SK-N-SH treated with all-trans-retinoic acid at 6 μM for 48 hours (cell line): ENCODE results near the gene CRADD.
"Not testable (repeated sequence)": the region's sequence is repeated elsewhere in the genome, so short reads cannot be mapped to it uniquely, and the experiment has no call there.

Source experiments
- ATAC-seq: fragments of 200-7000 bp; cut with Tn5 transposase; 3 replicates; pipeline ENCODE4 v1.9.1; 2020; ENCODE audit warnings: mild to moderate bottlenecking, moderate library complexity
- CSDC2 ChIP-seq: fragments of 250-450 bp; sonication (Bioruptor Pico); IDR thresholded peaks from 2 replicates; pipeline ENCODE4 v1.5.0; 2020; ENCODE audit warnings: mild to moderate bottlenecking, moderate library complexity
- ESRRG ChIP-seq: fragments of 250-450 bp; sonication (Bioruptor Pico); IDR thresholded peaks from 2 replicates; pipeline ENCODE4 v1.6.1; 2021; ENCODE audit warnings: mild to moderate bottlenecking
- GLIS3 ChIP-seq: fragments of 250-450 bp; sonication (Bioruptor Pico); IDR thresholded peaks from 2 replicates; pipeline ENCODE4 v1.5.0; 2020; ENCODE audit warnings: mild to moderate bottlenecking, moderate library complexity
- ISL1 ChIP-seq: fragments of 250-450 bp; sonication (Bioruptor Pico); IDR thresholded peaks from 2 replicates; pipeline ENCODE4 v2.1.2; 2022; ENCODE audit warnings: mild to moderate bottlenecking, moderate library complexity
- OSR1 ChIP-seq: fragments of 250-450 bp; sonication (Bioruptor Pico); IDR thresholded peaks from 2 replicates; pipeline ENCODE4 v1.8.0; 2022; ENCODE audit warnings: moderate library complexity, mild to moderate bottlenecking, inconsistent platforms
- PPARA ChIP-seq: fragments of 250-450 bp; sonication (Bioruptor Pico); IDR thresholded peaks from 2 replicates; pipeline ENCODE4 v1.5.0; 2020; ENCODE audit warnings: mild to moderate bottlenecking, borderline replicate concordance
- SNAI2 ChIP-seq: fragments of 250-450 bp; sonication (Bioruptor Pico); IDR thresholded peaks from 2 replicates; pipeline ENCODE4 v1.5.0; 2020; ENCODE audit warnings: mild to moderate bottlenecking, moderate library complexity
- TCF4 ChIP-seq: fragments of 250-450 bp; sonication (Bioruptor Pico); IDR thresholded peaks from 2 replicates; pipeline ENCODE4 v1.8.0; 2021; ENCODE audit warnings: mild to moderate bottlenecking, moderate library complexity, borderline replicate concordance
- TOX ChIP-seq: fragments of 250-450 bp; sonication (Bioruptor Pico); IDR thresholded peaks from 2 replicates; pipeline ENCODE4 v1.8.0; 2021; ENCODE audit warnings: mild to moderate bottlenecking, moderate library complexity, borderline replicate concordance
- ZC3H10 ChIP-seq: fragments of 250-450 bp; sonication (Bioruptor Pico); IDR thresholded peaks from 2 replicates; pipeline ENCODE4 v1.5.1; 2021; ENCODE audit warnings: mild to moderate bottlenecking, moderate library complexity
- ZFP3 ChIP-seq: fragments of 250-450 bp; sonication (Bioruptor Pico); IDR thresholded peaks from 2 replicates; pipeline ENCODE4 v1.5.0; 2020; ENCODE audit warnings: mild to moderate bottlenecking, moderate library complexity
- ZFP30 ChIP-seq: fragments of 450-650 bp; formaldehyde crosslinking; IDR thresholded peaks from 2 replicates; pipeline ENCODE4 v1.5.0; 2022; ENCODE audit warnings: mild to moderate bottlenecking, moderate library complexity
- ZNF565 ChIP-seq: fragments of 450-650 bp; formaldehyde crosslinking; conservative IDR thresholded peaks from 2 replicates; pipeline ENCODE4 v1.5.0; 2020; ENCODE audit warnings: low read depth, mild to moderate bottlenecking, moderate library complexity
- ZNF70 ChIP-seq: fragments of 450-650 bp; formaldehyde crosslinking; IDR thresholded peaks from 2 replicates; pipeline ENCODE4 v1.5.0; 2020; ENCODE audit warnings: mild to moderate bottlenecking, moderate library complexity
- TF ChIP-seq, protein P1 (sequence below): fragments of 250-450 bp; sonication (Bioruptor Pico); IDR thresholded peaks from 2 replicates; pipeline ENCODE4 v1.5.0; 2020; ENCODE audit warnings: mild to moderate bottlenecking, moderate library complexity
- TF ChIP-seq, protein P2 (sequence below): fragments of 250-450 bp; sonication (Bioruptor Pico); IDR thresholded peaks from 2 replicates; pipeline ENCODE4 v1.8.0; 2021; ENCODE audit warnings: low read depth, mild to moderate bottlenecking, moderate library complexity, borderline replicate concordance
- TF ChIP-seq, protein P3 (sequence below): fragments of 250-450 bp; sonication (Bioruptor Pico); IDR thresholded peaks from 2 replicates; pipeline ENCODE4 v1.8.0; 2020; ENCODE audit warnings: mild to moderate bottlenecking, moderate library complexity, borderline replicate concordance

Gene CRADD

DNA sequence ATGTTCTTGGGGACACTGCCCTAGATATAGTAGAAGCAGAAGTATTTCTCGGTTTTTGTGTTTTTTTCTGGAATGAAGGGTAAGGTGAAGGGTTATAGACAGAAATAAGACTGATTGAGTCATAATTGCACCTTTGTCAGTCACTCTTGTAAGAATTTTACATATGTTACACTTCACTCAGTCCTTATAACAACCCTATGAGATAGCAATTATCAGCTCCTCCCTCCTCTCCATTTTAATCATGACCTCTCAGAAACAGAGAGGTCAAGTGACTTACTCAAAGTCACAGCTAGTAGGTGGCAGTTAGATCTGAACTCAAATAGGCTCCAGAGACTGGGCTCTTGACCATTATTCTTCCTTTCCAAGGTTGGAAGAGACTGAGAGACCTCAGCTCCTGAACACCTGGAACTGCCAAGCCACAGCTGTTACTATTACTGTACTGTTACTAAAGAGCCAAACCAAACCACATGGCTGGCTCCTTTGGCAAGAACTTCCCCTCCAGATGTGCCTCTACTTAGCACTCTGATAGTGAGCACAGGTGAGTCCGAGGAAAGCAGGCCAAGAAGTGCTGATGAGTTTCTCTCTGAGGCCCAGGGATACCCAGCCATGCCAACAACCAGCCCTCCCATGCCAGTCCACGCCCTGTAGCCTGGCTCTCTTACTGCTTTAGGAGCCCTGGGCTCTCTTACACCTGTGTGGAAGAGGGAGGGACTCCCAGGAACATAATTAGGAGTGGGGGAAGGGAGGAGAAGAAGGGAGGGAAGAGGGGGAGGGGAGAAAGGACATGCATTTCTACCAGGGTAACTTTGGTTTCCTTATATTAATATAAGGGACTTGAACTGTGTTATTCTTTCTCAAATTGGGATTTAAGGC, 121.3 kb downstream of the CRADD start:
- ATAC-seq: no peak
- no peak for TF ChIP-seq SNAI2 (CRISPR knock-in tag)
- TF ChIP-seq, protein P1, sequence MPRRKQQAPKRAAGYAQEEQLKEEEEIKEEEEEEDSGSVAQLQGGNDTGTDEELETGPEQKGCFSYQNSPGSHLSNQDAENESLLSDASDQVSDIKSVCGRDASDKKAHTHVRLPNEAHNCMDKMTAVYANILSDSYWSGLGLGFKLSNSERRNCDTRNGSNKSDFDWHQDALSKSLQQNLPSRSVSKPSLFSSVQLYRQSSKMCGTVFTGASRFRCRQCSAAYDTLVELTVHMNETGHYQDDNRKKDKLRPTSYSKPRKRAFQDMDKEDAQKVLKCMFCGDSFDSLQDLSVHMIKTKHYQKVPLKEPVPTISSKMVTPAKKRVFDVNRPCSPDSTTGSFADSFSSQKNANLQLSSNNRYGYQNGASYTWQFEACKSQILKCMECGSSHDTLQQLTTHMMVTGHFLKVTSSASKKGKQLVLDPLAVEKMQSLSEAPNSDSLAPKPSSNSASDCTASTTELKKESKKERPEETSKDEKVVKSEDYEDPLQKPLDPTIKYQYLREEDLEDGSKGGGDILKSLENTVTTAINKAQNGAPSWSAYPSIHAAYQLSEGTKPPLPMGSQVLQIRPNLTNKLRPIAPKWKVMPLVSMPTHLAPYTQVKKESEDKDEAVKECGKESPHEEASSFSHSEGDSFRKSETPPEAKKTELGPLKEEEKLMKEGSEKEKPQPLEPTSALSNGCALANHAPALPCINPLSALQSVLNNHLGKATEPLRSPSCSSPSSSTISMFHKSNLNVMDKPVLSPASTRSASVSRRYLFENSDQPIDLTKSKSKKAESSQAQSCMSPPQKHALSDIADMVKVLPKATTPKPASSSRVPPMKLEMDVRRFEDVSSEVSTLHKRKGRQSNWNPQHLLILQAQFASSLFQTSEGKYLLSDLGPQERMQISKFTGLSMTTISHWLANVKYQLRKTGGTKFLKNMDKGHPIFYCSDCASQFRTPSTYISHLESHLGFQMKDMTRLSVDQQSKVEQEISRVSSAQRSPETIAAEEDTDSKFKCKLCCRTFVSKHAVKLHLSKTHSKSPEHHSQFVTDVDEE: no peak
- TF ChIP-seq ZC3H10: no peak
- TF ChIP-seq GLIS3: no peak

DNA sequence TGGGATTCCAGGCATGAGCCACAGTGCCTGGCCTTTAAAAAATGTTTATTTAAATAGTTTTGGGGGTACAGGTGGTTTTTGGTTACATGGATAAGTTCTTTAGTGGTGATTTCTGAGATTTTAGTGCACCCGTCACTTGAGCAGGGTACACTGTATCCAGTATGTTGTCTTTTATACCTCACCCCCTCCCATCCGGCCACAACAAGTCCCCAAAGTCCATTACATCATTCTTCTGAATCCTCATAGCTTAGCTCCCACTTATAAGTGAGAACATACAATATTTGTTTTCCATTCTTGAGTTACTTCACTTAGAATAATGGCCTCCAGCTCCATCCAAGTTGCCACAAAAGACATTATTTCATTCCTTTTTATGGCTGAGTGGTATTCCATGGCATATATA, 124.5 kb downstream of the CRADD start:
- ATAC-seq: not testable (repeated sequence)

DNA sequence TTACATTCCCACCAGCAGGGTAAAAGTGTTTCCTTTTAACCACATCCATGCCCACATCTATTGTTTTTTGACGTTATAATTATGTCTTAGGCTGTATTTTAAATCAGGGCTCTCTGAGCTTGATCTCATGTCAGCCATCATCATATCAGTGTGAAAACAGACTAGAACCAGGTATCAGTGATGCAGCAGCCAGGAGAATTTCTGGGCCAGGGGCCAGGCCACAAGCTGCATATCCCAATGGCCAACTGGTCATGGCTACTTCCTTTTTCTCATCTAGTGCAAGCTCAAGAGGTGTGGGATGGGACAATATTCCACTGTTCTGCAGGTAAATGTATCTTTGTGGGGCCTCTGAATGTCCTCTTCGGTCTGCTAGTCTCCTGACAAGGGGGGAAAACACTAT, 125.1 kb downstream of the CRADD start:
- TF ChIP-seq OSR1 (CRISPR knock-in tag) (no peak), SNAI2 (CRISPR knock-in tag) (no peak), ISL1 (CRISPR knock-in tag) (no peak), ZFP3 (no peak), ZNF565 (CRISPR knock-in tag) (no peak)
- TF ChIP-seq, all 23 proteins: peak for 0
- no peak for ATAC-seq

DNA sequence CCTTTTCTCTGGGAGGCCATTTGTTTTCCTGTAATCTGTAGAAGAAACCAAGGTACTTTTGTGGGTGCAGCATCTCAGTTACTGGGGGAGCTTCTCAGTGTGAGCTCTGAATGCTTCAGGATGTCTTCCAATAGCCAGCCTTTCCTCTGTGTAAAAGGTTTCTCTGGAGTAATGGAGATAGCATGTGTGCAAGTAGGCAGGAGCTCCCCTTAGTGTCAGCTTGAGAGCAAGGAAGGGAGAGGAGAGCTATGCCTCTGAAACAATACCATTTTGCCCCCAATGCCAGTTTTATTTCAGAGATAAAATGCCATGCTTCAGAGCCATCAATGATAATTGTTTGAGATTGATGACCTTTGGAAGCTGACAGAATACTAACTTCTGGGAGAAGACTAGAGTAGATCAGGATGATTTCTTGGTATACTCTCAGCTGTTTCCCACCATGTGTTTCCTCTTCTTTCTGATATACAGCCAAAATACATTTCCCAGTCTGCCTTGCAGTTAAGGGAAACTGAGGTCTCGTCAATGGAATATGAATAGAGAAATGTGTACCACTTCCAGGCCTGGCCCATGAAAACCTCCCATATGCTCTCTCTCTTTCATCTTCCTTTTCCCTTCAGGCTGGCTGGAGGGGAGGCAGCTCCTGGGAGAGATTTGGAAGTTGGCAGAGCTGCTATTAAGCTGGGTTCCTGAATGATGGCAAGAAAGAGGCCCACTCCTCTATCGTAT, 125.7 kb downstream of the CRADD start:
- ATAC-seq: peak; percentile 83
- TF ChIP-seq ZNF70: no peak
- TF ChIP-seq ZFP30 (CRISPR knock-in tag): no peak
- TF ChIP-seq TCF4 (CRISPR knock-in tag): no peak
- TF ChIP-seq ZC3H10: no peak
- TF ChIP-seq, protein P1: no peak
- TF ChIP-seq OSR1 (CRISPR knock-in tag): no peak
- no peak for TF ChIP-seq PPARA (CRISPR knock-in tag)
- no peak for TF ChIP-seq ESRRG
- TF ChIP-seq TOX (CRISPR knock-in tag): no peak
- no peak for TF ChIP-seq CSDC2 (CRISPR knock-in tag)
- TF ChIP-seq SNAI2 (CRISPR knock-in tag): no peak

DNA sequence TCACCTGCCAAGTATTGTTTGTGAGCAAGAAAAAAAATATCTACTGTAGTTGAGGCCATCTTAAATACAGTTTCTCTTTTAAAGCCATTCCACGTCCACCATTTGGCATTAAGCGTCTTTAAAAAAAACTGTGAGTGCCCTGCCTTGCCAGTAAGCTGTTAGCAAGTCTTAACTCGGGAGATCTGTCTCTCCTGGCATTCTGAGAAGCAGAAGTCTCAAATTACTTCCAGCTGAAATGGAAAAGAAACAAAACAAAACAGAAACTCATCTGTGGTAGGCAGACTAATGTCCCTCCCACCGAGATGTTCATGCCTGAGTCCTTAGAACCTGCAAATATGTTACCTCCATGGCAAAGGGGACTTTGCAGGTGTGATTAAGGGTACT, 126.2 kb downstream of the CRADD start:
- TF ChIP-seq ZFP30 (CRISPR knock-in tag) (no peak), ISL1 (CRISPR knock-in tag) (peak; percentile 65), ZFP3 (0 out of 2 replicates have a peak, but pooled peaks have one; percentile 37)
- ATAC-seq: peak; percentile 90

DNA sequence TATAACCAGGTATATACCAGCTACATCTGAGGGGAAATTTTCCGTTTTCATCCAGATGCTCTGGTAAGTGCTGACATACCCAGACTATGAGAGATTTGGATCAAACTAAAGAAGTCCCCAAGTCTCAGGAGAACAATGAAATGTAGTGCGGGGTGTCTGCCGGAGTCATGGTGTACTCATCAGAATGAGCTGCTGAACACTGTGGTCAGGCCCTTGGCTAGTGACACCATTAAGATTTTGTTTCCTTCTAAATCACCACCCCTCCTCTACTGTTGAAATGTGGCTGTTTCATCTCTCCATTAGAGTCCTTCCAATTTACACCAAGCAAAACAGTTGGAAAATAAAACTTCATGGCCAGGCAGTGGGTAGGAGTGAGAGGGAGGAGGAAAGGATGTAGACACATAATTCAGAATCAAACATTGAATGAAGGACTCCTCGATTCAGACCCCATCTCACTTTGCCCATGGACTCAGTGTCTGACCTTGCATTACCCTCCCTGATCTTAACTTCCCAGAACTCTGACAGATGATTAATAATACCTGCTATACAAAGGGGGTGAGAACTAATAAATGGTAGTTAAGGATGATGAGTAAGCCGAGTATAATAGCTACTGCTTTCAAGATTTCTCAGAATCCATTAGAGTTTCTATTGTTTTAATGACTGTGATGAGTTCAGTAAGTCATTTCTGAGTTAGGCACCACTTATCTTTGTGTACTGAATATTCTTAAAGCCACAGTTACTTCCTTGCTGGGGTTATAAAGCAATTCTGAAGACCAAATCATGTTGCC, 127.4 kb downstream of the CRADD start:
- ATAC-seq: peak; percentile 20
- no peak for TF ChIP-seq ESRRG
- TF ChIP-seq, protein P2, sequence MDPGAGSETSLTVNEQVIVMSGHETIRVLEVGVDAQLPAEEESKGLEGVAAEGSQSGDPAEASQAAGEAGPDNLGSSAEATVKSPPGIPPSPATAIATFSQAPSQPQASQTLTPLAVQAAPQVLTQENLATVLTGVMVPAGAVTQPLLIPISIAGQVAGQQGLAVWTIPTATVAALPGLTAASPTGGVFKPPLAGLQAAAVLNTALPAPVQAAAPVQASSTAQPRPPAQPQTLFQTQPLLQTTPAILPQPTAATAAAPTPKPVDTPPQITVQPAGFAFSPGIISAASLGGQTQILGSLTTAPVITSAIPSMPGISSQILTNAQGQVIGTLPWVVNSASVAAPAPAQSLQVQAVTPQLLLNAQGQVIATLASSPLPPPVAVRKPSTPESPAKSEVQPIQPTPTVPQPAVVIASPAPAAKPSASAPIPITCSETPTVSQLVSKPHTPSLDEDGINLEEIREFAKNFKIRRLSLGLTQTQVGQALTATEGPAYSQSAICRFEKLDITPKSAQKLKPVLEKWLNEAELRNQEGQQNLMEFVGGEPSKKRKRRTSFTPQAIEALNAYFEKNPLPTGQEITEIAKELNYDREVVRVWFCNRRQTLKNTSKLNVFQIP (CRISPR knock-in tag): no peak
- TF ChIP-seq, protein P3, sequence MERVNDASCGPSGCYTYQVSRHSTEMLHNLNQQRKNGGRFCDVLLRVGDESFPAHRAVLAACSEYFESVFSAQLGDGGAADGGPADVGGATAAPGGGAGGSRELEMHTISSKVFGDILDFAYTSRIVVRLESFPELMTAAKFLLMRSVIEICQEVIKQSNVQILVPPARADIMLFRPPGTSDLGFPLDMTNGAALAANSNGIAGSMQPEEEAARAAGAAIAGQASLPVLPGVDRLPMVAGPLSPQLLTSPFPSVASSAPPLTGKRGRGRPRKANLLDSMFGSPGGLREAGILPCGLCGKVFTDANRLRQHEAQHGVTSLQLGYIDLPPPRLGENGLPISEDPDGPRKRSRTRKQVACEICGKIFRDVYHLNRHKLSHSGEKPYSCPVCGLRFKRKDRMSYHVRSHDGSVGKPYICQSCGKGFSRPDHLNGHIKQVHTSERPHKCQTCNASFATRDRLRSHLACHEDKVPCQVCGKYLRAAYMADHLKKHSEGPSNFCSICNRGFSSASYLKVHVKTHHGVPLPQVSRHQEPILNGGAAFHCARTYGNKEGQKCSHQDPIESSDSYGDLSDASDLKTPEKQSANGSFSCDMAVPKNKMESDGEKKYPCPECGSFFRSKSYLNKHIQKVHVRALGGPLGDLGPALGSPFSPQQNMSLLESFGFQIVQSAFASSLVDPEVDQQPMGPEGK (CRISPR knock-in tag): peak; percentile 34; the same call in 1 of the 2 replicates
- 0 out of 2 replicates have a peak, but pooled peaks have one; percentile 36 for TF ChIP-seq ZFP3
- peak; percentile 97 for TF ChIP-seq ISL1 (CRISPR knock-in tag)
